H1 (cell line): ENCODE data around the gene ITSN1.
A peak's percentile ranks its signal among the peaks of the same experiment; 100 is the strongest.

Source experiments
- CBX8 ChIP-seq: fragments of 300-800, 300-1000 bp; sonication (generic); IDR thresholded peaks from 2 replicates; pipeline ENCODE4 v1.7.1; 2016; ENCODE audit warnings: low read depth, low read length, borderline replicate concordance
- CTCF ChIP-seq, 3 experiments: IDR thresholded peaks; 1 replicate in 2 of 3; 2 replicates in 1 of 3; pipeline versions ENCODE4 v1.5.1 to v1.6.1; 2011; ENCODE audit warnings: low read length in 3 of 3, mild to moderate bottlenecking in 3 of 3, inconsistent platforms in 2 of 3, low read depth in 1 of 3, moderate library complexity in 1 of 3; ENCODE audit not compliant: insufficient read depth in 1 of 3; ENCODE audit errors: control extremely low read depth in 1 of 3
- EP300 ChIP-seq, 2 experiments: IDR thresholded peaks; 1 replicate in 1 of 2; 2 replicates in 1 of 2; pipeline ENCODE4 v1.6.1; 2011 to 2012; ENCODE audit warnings: low read depth in 2 of 2, low read length in 2 of 2, mild to moderate bottlenecking in 2 of 2, borderline replicate concordance in 1 of 2, inconsistent platforms in 1 of 2, moderate library complexity in 1 of 2
- JUN ChIP-seq: IDR thresholded peaks from 2 replicates; pipeline ENCODE4 v1.6.1; 2011; ENCODE audit warnings: low read depth, mild to moderate bottlenecking, improper control_type of control experiment, low read length
- KDM1A ChIP-seq: fragments of 200-600, 300-600 bp; sonication (generic); IDR thresholded peaks from 2 replicates; pipeline ENCODE4 v1.7.1; 2016; ENCODE audit warnings: mild to moderate bottlenecking, low read length, borderline replicate concordance
- POLR2A ChIP-seq, 2 experiments: IDR thresholded peaks; 1 replicate in 1 of 2; 2 replicates in 1 of 2; pipeline ENCODE4 v1.6.1; 2011; ENCODE audit warnings: low read depth in 2 of 2, low read length in 2 of 2, mild to moderate bottlenecking in 2 of 2; ENCODE audit errors: control extremely low read depth in 1 of 2
- POLR2AphosphoS5 ChIP-seq: IDR thresholded peaks from 2 replicates; pipeline ENCODE4 v1.6.1; 2011; ENCODE audit warnings: low read depth, low read length
- RXRA ChIP-seq: IDR thresholded peaks from 2 replicates; pipeline ENCODE4 v1.6.1; 2011; ENCODE audit warnings: low read depth, mild to moderate bottlenecking, low read length, moderate library complexity; ENCODE audit not compliant: insufficient read depth
- SP1 ChIP-seq: IDR thresholded peaks from 2 replicates; pipeline ENCODE4 v1.6.1; 2011; ENCODE audit warnings: low read depth, low read length
- SP4 ChIP-seq: IDR thresholded peaks from 2 replicates; pipeline ENCODE4 v1.6.1; 2012; ENCODE audit warnings: low read length, inconsistent platforms

DNA sequence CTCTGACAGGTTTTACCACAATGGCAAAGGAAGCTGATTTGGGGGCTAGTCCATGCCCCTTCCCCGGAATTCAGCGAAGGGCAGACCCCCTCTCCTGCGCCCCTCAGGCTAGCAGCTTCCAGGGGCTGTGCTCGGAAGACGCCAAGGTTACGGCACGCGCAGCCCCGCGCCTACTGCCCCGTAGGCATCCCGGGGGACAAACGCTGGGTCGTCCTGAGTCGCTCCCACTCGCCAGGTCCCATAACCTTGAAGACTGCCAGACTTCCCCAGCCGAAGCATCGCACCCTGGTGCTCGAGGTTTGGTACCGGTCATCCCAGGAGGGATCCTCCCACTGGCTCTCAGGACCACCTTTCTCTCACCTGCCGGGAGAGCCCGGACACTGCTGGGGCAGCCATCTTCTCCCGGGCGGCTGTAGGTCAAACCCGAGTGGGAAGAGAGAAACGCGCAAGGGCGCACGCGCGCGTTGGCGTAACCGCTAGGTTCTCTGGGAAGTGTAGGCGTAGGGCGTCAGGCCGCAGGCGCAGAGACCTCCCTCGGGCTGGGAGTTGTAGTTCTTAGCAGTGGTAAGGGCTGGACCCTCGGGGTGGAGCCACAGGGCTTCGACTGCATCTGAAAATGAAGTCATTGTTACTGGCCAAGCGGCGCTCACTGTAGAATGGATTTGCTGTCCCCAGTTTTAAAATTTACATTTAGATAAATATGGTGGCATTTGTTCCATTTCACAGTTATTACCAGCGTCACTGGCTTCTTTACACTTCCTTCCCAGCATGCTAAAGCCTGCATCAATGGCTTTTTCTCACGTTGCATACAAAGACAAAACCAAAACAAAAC lies 273.3 kb downstream of the ITSN1 start, which contains the start of gene ATP5PO:
- peak in 1 of 2 experiments; percentile 95; a peak in 2 of 3 replicates for TF ChIP-seq POLR2A (IDR thresholded peaks at IDR 0.05; ENCODE audit: control extremely low read depth in 1 of 2, low read depth in 2 of 2, low read length in 2 of 2)
- no peak for TF ChIP-seq CTCF (IDR thresholded peaks at IDR 0.05; ENCODE audit: control extremely low read depth in 1 of 3, insufficient read depth in 1 of 3, low read depth in 1 of 3, low read length in 3 of 3)
- no peak for TF ChIP-seq SP1
- peak; percentile 76; the same call in 1 of the 2 replicates for TF ChIP-seq POLR2AphosphoS5
- no peak for TF ChIP-seq SP4
- no peak for TF ChIP-seq JUN
- no peak for TF ChIP-seq EP300 (IDR thresholded peaks at IDR 0.05; ENCODE audit: borderline replicate concordance in 1 of 2, low read depth in 2 of 2, low read length in 2 of 2)
- TF ChIP-seq KDM1A = no peak
- no peak for TF ChIP-seq RXRA
- no peak for TF ChIP-seq CBX8
